Naive B cell (primary cell): ENCODE data around the gene SON. TPM values are rescaled to one million over a fixed set of nuclear protein-coding genes. Genes with fewer than 3 reads are reported as not detected.
"Not testable (repeated sequence)": the region's sequence is repeated elsewhere in the genome, so short reads cannot be mapped to it uniquely, and the experiment has no call there.

ENCODE experiments used
- ATAC-seq, 2 donors: fragments of 150-1000 bp; cut with Tn5 transposase; 2 replicates each; pipeline ENCODE4 v1.10.0; 2021; ENCODE audit warnings: low read depth in 2 of 2, mild to moderate bottlenecking in 2 of 2, moderate library complexity in 2 of 2
- DNase-seq: peaks from one replicate; pipeline ENCODE4 v3.0.0; 2022
- H3K27ac Mint-ChIP-seq, 6 donors: one replicate each; pipeline ENCODE4 v1.8.0; 2020 to 2022; ENCODE audit warnings: mild to moderate bottlenecking in 6 of 6, mixed read lengths in 6 of 6, moderate library complexity in 5 of 6, inconsistent platforms in 2 of 6
- H3K27me3 Mint-ChIP-seq, 3 donors: one replicate each; pipeline ENCODE4 v1.8.0; 2021 to 2022; ENCODE audit warnings: mixed read lengths in 3 of 3, mild to moderate bottlenecking in 1 of 3
- H3K36me3 Mint-ChIP-seq, 2 donors: one replicate each; pipeline ENCODE4 v1.8.0; 2020 to 2022; ENCODE audit warnings: mixed read lengths in 2 of 2, inconsistent platforms in 1 of 2, mild to moderate bottlenecking in 1 of 2
- H3K4me1 Mint-ChIP-seq, 3 donors: one replicate each; pipeline ENCODE4 v1.8.0; 2020 to 2022; ENCODE audit warnings: mixed read lengths in 3 of 3, inconsistent platforms in 1 of 3, mild to moderate bottlenecking in 1 of 3, moderate library complexity in 1 of 3
- H3K4me3 Mint-ChIP-seq, 8 donors: one replicate each; pipeline ENCODE4 v1.8.0; 2020 to 2022; ENCODE audit warnings: mild to moderate bottlenecking in 8 of 8, mixed read lengths in 8 of 8, moderate library complexity in 8 of 8, inconsistent platforms in 2 of 8
- H3K9me3 Mint-ChIP-seq, 7 donors: one replicate each; pipeline ENCODE4 v1.8.0; 2020 to 2022; ENCODE audit warnings: mixed read lengths in 7 of 7, mild to moderate bottlenecking in 5 of 7, inconsistent platforms in 2 of 7, moderate library complexity in 1 of 7
- polyA plus RNA-seq, 6 donors: library from polyadenylated mRNA; unstranded; fragments of 300-500 nt; fragmentation: Illumina TruSeq; gene quantifications; one replicate each; pipeline ENCODE4 v1.2.3, GENCODE V29; 2021; ENCODE audit warnings: low read depth in 6 of 6

The SON gene
- polyA plus RNA-seq = 100 to 1,000 TPM; 411 to 679 (median 522) TPM

DNA sequence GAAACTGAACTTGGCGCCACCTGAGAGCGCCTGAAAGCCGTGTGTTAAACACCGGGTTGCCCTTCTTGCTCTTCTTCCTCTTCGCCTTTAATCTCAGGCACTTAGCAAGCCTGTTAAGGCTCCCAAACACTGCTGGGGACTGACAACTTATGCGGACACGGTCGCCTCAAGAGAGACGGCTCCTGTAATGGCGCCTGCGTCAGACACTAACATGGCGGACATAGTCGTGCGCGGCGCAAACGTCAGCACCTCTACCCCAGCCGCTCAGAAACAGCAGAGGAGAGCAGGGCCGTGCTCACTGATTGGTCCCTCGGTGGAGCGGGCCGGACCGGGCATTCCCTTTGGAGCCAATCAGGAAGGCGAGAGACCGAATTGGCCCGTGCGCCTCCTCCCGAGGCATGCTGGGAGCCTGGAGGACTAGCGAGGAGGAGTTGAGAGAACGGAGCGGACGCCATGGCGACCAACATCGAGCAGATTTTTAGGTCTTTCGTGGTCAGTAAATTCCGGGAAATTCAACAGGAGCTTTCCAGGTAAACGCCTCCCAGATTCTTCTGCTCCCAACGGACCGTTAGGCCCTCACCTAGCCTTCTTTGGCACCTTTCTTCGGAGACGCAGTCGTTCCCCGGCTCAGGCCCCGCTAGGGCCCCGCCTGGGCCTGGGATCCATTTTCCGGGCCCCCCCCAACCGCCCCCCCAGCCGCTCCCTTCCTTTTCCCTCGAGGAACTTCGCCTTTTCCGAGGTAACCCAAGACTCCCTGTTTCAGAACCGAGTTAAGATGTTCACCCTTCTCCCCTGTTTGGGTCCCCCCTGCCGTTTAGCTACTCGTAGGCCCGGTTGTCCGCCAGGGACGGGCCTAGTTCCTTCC, at the start of gene SON:
Gene SON, plus strand, starts transcription at position 399 of the 865 bp plus-strand sequence. Its CDS starts 55 bp downstream, at position 454.
- Mint-ChIP-seq H3K27ac (peak within 1 kb of the TSS; percentile 98 to 100 (median 100)), H3K4me3 (peak within 1 kb of the TSS; percentile 91 to 100 (median 99)), H3K9me3 (no peaks in the 10 kb centered on the region), H3K4me1 (peaks cover 23 to 49% (median 46%) of the 10 kb centered on the region in 3 donors), H3K36me3 (peaks cover 0 to 14% of the 10 kb centered on the region in 2 donors), H3K27me3 (no peaks in the 10 kb centered on the region)
- ATAC-seq (peak; percentile 82 to 86), DNase-seq (peak; percentile 98)

DNA sequence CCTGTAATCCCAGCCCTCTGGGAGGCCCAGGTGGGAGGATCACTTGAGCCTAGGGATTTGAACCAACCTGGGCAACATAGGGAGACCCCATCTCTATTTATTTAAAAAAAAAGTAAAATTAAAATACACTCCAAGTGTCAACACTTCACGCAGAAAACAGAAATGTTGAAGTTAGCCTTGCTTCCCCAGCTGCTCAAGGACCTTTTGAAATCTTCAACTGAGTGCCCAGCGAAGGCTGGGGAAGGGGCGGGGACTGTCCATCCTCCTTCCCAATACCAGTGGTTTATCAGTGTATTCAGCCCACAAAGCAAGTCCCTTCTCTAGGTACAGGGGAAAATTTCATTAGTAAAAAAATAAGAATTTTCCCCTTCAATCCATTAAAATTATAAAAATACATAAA, 49.1 kb upstream of the SON start:
- Mint-ChIP-seq H3K27me3 (peaks cover 0 to 8% (median 0%) of the 10 kb centered on the region in 3 donors), H3K36me3 (no peaks in the 10 kb centered on the region), H3K4me3 (peak overlapping the region in 2 of 8 donors; percentile 61 to 75), H3K9me3 (no peaks in the 10 kb centered on the region), H3K4me1 (peaks cover 10 to 13% (median 12%) of the 10 kb centered on the region in 3 donors), H3K27ac (no peak overlapping the region)
- ATAC-seq (no peak), DNase-seq (no peak)

DNA sequence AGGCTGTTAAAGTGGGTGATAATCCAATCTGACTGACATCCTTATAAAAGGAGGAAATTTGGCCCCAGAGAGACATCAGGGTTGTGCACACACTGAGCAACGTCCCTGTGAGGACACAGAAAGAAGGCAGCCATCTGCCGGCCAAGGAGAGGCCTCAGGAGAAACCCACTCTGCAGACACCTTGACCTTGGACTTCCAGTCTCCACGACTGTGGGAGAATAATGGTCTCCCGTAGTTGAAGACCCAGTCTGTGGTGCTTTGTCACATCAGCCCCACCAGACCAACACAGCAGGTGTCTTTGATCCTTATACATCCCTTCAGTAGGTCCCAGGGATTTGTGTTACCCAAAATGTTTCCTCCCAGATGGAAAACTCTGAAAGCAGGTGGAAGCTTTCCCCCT, 47.1 kb upstream of the SON start:
- peak overlapping the region in 1 of 6 donors; percentile 67 for H3K27ac Mint-ChIP-seq
- peaks cover 0 to 8% (median 0%) of the 10 kb centered on the region in 3 donors for H3K27me3 Mint-ChIP-seq
- ATAC-seq (no peak), DNase-seq (no peak)
- peaks cover 9 to 12% (median 11%) of the 10 kb centered on the region in 3 donors for H3K4me1 Mint-ChIP-seq
- no peak overlapping the region for H3K4me3 Mint-ChIP-seq
- H3K36me3 Mint-ChIP-seq = no peaks in the 10 kb centered on the region
- no peaks in the 10 kb centered on the region for H3K9me3 Mint-ChIP-seq

DNA sequence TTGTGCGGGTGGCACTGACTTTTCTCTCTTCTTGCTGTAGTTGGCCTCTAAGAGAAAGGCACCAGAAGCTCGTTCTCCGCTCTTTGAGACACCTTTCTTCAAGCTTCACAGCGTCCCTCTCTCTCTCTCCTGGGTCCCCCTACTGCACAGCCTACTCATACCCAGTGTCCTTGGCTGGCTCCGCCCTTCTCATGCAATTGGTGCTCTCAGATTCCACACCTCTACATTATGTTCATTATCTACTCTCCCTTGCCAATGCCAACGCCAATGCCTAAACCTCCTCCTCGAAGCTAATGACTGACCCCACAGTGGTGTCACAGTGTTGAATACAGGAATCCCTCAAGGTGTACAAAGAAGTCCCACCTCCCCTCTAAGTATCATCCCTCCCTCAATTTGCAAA, 46.5 kb upstream of the SON start:
- Mint-ChIP-seq H3K4me3 (no peak overlapping the region), H3K36me3 (no peaks in the 10 kb centered on the region), H3K4me1 (peaks cover 5 to 8% (median 7%) of the 10 kb centered on the region in 3 donors), H3K9me3 (no peaks in the 10 kb centered on the region), H3K27ac (no peak overlapping the region), H3K27me3 (peaks cover 0 to 8% (median 0%) of the 10 kb centered on the region in 3 donors)
- DNase-seq (no peak), ATAC-seq (no peak)

GRCh38 chr21:33505833-33506232, 37.0 kb upstream of the SON start:
- peaks cover 14 to 31% of the 10 kb centered on the region in 2 donors for H3K36me3 Mint-ChIP-seq
- no peak overlapping the region for H3K27ac Mint-ChIP-seq
- H3K27me3 Mint-ChIP-seq = no peaks in the 10 kb centered on the region
- H3K9me3 Mint-ChIP-seq = peaks cover 0 to 7% (median 3%) of the 10 kb centered on the region in 7 donors
- H3K4me3 Mint-ChIP-seq = no peak overlapping the region
- H3K4me1 Mint-ChIP-seq = no peaks in the 10 kb centered on the region
- DNase-seq (no peak), ATAC-seq (no peak)

DNA sequence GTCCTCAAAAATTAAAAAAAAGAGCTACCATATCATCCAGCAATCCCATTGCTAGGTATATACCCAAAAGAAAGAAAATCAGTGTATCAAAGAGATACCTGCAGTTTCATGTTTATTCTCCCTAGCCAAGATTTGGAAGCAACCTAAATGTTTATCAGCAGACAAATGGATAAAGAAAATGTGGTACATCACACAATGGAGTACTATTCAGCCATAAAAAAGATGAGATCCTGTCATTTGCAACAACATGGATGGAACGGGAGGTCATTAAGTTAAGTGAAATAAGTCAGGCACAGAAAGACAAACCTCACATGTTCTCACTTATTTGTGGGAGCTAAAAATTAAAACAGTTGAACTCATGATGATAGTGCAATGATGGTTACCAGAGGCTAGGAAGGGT, 35.8 kb upstream of the SON start:
- Mint-ChIP-seq H3K27ac (peak overlapping the region in 1 of 6 donors; percentile 47), H3K36me3 (peaks cover 18 to 32% of the 10 kb centered on the region in 2 donors)
- not testable (repeated sequence) for H3K4me1 Mint-ChIP-seq, H3K27me3 Mint-ChIP-seq, H3K4me3 Mint-ChIP-seq, H3K9me3 Mint-ChIP-seq, ATAC-seq, DNase-seq

DNA sequence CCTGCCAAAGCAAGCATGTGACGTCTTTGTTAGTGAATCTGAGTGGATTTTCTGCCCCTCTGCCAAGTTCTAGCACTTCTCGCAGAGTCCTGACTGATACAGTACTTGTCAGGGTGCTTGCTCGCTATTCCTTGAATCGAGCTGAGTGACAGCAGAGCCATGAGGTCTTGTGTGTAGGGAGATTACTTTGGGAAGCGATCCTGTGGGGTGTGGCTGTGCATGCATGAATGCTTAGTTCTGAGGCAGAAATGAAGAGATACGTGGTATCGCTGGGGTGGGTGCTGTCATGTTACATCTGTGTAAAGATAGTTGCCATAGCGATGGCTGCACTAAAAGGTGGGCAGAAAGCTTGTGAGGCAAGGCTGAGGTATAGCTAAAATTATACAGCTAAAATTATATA, 32.0 kb upstream of the SON start:
- Mint-ChIP-seq H3K4me3 (no peak overlapping the region), H3K27me3 (no peaks in the 10 kb centered on the region), H3K27ac (peak overlapping the region in 1 of 6 donors; percentile 73), H3K36me3 (peaks cover 25 to 33% of the 10 kb centered on the region in 2 donors), H3K9me3 (peaks cover 0 to 7% (median 3%) of the 10 kb centered on the region in 7 donors), H3K4me1 (peaks cover 0 to 5% (median 0%) of the 10 kb centered on the region in 3 donors)
- ATAC-seq (no peak), DNase-seq (no peak)

- Mint-ChIP-seq H3K27me3 (no peaks in the 10 kb centered on the region), H3K4me1 (peaks cover 0 to 9% (median 0%) of the 10 kb centered on the region in 3 donors), H3K36me3 (peaks cover 26 to 41% of the 10 kb centered on the region in 2 donors), H3K4me3 (no peak overlapping the region), H3K9me3 (peaks cover 0 to 5% (median 3%) of the 10 kb centered on the region in 7 donors), H3K27ac (no peak overlapping the region)
- DNase-seq (no peak), ATAC-seq (no peak)
Observed at GRCh38 chr21:33511639-33512038, 31.2 kb upstream of the SON start.

DNA sequence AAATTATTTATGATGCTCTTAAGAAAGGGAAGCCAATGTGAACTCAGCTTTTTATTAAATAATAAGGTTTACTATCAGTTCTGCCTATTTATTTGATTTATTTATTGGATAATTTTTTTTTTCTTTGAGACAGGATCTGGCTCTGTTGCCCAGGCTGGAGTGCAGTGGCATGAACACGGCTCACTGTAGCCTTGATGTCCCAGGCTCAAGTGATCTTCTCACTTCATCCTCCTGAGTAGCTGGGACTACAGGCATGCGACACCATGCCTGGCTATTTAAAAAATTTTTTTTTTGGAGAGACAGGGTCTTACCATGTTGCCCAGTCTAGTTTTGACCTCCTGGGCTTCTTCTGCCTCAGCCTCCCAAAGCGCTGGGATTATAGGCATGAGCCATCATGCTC, 30.4 kb upstream of the SON start:
- Mint-ChIP-seq H3K27me3 (no peaks in the 10 kb centered on the region), H3K4me3 (no peak overlapping the region), H3K36me3 (peaks cover 26 to 40% of the 10 kb centered on the region in 2 donors), H3K4me1 (peaks cover 0 to 9% (median 0%) of the 10 kb centered on the region in 3 donors), H3K9me3 (no peaks in the 10 kb centered on the region), H3K27ac (no peak overlapping the region)
- ATAC-seq (no peak), DNase-seq (no peak)

DNA sequence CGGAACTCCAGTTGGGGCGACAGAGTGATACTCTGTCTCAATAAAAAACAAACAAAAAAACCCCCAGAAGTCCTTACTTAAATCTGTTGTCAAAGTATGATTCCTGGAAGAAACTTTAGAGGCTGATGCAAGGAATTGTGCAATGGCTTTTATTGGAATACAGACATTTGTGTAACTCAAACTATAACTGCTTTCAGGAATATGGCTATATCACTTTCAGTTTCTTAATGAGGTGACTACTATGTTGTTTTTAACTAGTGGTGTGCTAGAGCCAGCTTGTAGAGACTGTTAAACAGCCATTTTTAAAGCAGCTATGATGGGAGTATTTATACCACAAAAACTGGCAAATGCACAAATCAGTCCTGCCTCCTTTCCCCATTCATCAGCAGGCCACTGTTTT, 28.6 kb upstream of the SON start:
- ATAC-seq = no peak
- no peak overlapping the region for H3K27ac Mint-ChIP-seq
- peaks cover 32 to 46% of the 10 kb centered on the region in 2 donors for H3K36me3 Mint-ChIP-seq
- H3K4me1 Mint-ChIP-seq = peaks cover 0 to 9% (median 0%) of the 10 kb centered on the region in 3 donors
- DNase-seq = no peak
- H3K27me3 Mint-ChIP-seq = no peaks in the 10 kb centered on the region
- H3K4me3 Mint-ChIP-seq = no peak overlapping the region
- H3K9me3 Mint-ChIP-seq = no peaks in the 10 kb centered on the region

DNA sequence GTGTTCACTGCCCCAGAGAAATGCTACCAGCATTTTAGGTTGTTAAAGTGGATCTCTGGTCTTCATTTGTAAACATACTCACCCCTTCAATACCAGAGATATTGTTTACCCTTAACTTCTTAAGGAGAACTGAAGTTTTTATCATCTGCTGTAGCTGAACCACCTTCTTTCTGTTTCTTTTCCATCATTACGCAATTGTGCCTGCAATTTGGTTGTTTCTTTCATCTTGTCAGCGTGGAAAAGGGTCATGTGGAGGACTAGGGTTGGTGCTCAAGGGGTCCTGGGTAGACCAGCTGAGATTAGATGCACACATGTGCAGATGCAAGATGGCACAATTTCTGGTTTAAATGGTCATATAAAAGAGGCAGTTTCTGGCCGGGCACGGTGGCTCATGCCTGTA, 23.9 kb upstream of the SON start:
- Mint-ChIP-seq H3K4me3 (peak overlapping the region in 1 of 8 donors; percentile 60), H3K4me1 (peaks cover 0 to 9% (median 0%) of the 10 kb centered on the region in 3 donors), H3K9me3 (no peaks in the 10 kb centered on the region), H3K27me3 (no peaks in the 10 kb centered on the region), H3K36me3 (peaks cover 28 to 43% of the 10 kb centered on the region in 2 donors), H3K27ac (no peak overlapping the region)
- ATAC-seq (no peak), DNase-seq (no peak)

DNA sequence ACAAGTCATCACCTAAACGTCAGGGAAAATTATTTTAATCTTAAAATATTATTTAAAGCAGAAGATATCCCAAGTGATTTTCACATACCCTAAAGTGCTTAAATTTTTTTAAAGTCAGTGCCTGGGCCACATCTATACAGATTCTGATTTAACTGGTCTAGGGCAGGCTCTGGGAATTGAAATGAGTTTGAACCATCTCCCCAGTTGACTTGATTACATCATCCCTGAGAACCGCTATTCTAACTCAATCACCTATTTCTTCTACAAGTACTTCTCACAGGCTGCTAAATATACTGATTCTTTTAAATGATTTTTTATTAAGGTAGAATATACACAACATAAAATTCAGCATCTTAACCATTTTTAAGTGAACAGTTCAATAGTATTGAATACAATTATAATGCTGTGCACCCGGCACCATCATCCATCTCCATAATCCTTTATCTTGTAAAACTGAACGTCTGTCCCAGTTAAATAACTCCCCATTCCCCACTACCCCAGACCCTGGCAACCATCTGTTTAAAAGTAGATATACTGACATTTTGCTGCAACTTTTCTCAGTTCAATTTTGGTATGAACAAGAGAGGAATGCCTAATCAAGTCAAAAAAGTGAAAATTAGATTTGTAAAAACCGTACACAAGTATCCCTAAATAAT, 20.4 kb upstream of the SON start:
- Mint-ChIP-seq H3K36me3 (peaks cover 16 to 27% of the 10 kb centered on the region in 2 donors), H3K27me3 (no peaks in the 10 kb centered on the region), H3K27ac (no peak overlapping the region), H3K9me3 (no peaks in the 10 kb centered on the region), H3K4me3 (no peak overlapping the region), H3K4me1 (peaks cover 0 to 4% (median 3%) of the 10 kb centered on the region in 3 donors)
- ATAC-seq = no peak
- no peak for DNase-seq

- DNase-seq (no peak), ATAC-seq (no peak)
- Mint-ChIP-seq H3K27ac (peak overlapping the region in 1 of 6 donors; percentile 67), H3K27me3 (no peaks in the 10 kb centered on the region), H3K9me3 (no peaks in the 10 kb centered on the region), H3K4me3 (no peak overlapping the region), H3K36me3 (peaks cover 16 to 27% of the 10 kb centered on the region in 2 donors), H3K4me1 (peaks cover 0 to 4% (median 3%) of the 10 kb centered on the region in 3 donors)
Observed at GRCh38 chr21:33522953-33523349, 19.9 kb upstream of the SON start.
